SU-DHL-6 (cell line): Measurements from ENCODE around the gene DHRS7B.

Experiments
- H2AFZ ChIP-seq: fragments of 200-600 bp; sonication (generic); 2 replicates; pipeline ENCODE4 v1.6.1; 2014; ENCODE audit warnings: low read depth, mild to moderate bottlenecking, moderate library complexity, mixed read lengths, antibody characterized with exemption, low read length; ENCODE audit not compliant: severe bottlenecking
- H3F3A ChIP-seq: fragments of 200-600 bp; shearing (Covaris generic); 2 replicates; pipeline ENCODE4 v1.6.0; 2016; ENCODE audit warnings: antibody characterized with exemption, mild to moderate bottlenecking; ENCODE audit not compliant: insufficient read depth
- H3K27ac ChIP-seq: fragments of 200-600 bp; sonication (generic); 2 replicates; pipeline ENCODE4 v1.5.1; 2016; ENCODE audit warnings: low read depth, mild to moderate bottlenecking, low read length, moderate library complexity, mixed read lengths
- H3K27me3 ChIP-seq: fragments of 200-600 bp; sonication (generic), shearing (Covaris generic); 2 replicates; pipeline ENCODE4 v1.6.0; 2014; ENCODE audit warnings: mild to moderate bottlenecking, low read length
- H3K36me3 ChIP-seq: fragments of 200-600 bp; sonication (generic); 2 replicates; pipeline ENCODE4 v1.6.1; 2014; ENCODE audit warnings: mild to moderate bottlenecking, low read length, mixed read lengths
- H3K4me2 ChIP-seq: fragments of 300-600, 200-600 bp; shearing (Covaris generic), sonication (generic); 2 replicates; pipeline ENCODE4 v1.6.0; 2014; ENCODE audit warnings: low read length, low read depth, mild to moderate bottlenecking; ENCODE audit not compliant: poor library complexity, severe bottlenecking
- H3K4me3 ChIP-seq: fragments of 200-600 bp; sonication (generic); 2 replicates; pipeline ENCODE4 v1.5.1; 2014; ENCODE audit warnings: antibody characterized with exemption, low read length, mild to moderate bottlenecking, mixed read lengths; ENCODE audit not compliant: insufficient read depth, poor library complexity, severe bottlenecking
- H3K79me2 ChIP-seq: fragments of 200-600 bp; sonication (generic); 2 replicates; pipeline ENCODE4 v1.6.1; 2014; ENCODE audit warnings: mild to moderate bottlenecking, low read length, moderate library complexity; ENCODE audit not compliant: insufficient read depth
- H3K9ac ChIP-seq: fragments of 200-600 bp; sonication (generic); 2 replicates; pipeline ENCODE4 v1.7.0; 2014; ENCODE audit warnings: mild to moderate bottlenecking, low read length
- H3K9me2 ChIP-seq: fragments of 200-600 bp; sonication (generic); replicated peaks from 2 replicates; pipeline ENCODE4 v1.6.1; 2014; ENCODE audit warnings: low read length; ENCODE audit not compliant: insufficient read depth
- H3K9me3 ChIP-seq: fragments of 200-600 bp; sonication (generic); 2 replicates; pipeline ENCODE4 v1.6.1; 2014; ENCODE audit warnings: low read length, mixed read lengths; ENCODE audit not compliant: insufficient read depth
- H4K20me1 ChIP-seq: fragments of 200-600 bp; sonication (generic); 2 replicates; pipeline ENCODE4 v1.6.1; 2014; ENCODE audit warnings: low read depth, mild to moderate bottlenecking, antibody characterized with exemption, low read length, moderate library complexity, mixed read lengths
- EZH2phosphoT487 ChIP-seq: fragments of 200-600 bp; sonication (generic), shearing (Covaris generic); conservative IDR thresholded peaks from 2 replicates; pipeline ENCODE4 v1.6.1; 2018; ENCODE audit warnings: mild to moderate bottlenecking, antibody characterized with exemption, low read length, moderate library complexity, mixed read lengths
- TF ChIP-seq, protein P1 (sequence below): fragments of 200-600 bp; sonication (generic); IDR thresholded peaks from one replicate; pipeline ENCODE4 v1.5.1; 2017; ENCODE audit warnings: antibody characterized with exemption, mild to moderate bottlenecking, low read length, moderate library complexity; ENCODE audit not compliant: insufficient read depth, poor library complexity, severe bottlenecking

The DHRS7B gene

DNA sequence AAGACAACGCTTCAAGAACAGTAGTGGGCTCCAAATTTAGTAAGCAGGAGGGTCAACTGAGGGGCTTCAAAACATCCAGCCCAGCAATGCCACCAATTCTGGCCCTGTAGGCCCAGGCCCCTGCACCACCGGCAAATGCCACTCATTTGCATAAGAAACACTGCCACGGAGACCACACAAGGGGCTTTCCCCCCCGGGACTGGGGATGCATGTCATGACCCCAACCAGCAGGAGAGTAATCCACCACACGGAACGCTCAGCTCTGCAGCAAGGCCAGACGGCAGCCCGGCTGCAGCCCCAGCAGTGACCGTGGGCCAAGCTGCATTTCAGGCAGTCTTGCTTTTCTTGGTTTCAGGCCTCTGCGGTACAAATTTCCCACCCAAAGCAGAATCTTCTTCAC lies 73.1 kb downstream of the DHRS7B start:
- Histone ChIP-seq H3K79me2 (peaks cover 55% of the 10 kb centered on the region), H3F3A (no peaks in the 10 kb centered on the region; the same call in 1 of the 2 replicates), H3K9me2 (no peaks in the 10 kb centered on the region), H3K9me3 (no peaks in the 10 kb centered on the region), H3K27ac (no peak overlapping the region), H3K36me3 (no peaks in the 10 kb centered on the region), H4K20me1 (peaks cover 6% of the 10 kb centered on the region; the same call in 1 of the 2 replicates), H3K4me3 (no peak overlapping the region), H2AFZ (no peak overlapping the region), H3K4me2 (no peak overlapping the region), H3K27me3 (no peaks in the 10 kb centered on the region), H3K9ac (no peak overlapping the region)
- TF ChIP-seq EZH2phosphoT487: no peak
- TF ChIP-seq, protein P1, sequence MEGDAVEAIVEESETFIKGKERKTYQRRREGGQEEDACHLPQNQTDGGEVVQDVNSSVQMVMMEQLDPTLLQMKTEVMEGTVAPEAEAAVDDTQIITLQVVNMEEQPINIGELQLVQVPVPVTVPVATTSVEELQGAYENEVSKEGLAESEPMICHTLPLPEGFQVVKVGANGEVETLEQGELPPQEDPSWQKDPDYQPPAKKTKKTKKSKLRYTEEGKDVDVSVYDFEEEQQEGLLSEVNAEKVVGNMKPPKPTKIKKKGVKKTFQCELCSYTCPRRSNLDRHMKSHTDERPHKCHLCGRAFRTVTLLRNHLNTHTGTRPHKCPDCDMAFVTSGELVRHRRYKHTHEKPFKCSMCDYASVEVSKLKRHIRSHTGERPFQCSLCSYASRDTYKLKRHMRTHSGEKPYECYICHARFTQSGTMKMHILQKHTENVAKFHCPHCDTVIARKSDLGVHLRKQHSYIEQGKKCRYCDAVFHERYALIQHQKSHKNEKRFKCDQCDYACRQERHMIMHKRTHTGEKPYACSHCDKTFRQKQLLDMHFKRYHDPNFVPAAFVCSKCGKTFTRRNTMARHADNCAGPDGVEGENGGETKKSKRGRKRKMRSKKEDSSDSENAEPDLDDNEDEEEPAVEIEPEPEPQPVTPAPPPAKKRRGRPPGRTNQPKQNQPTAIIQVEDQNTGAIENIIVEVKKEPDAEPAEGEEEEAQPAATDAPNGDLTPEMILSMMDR: no peak

DNA sequence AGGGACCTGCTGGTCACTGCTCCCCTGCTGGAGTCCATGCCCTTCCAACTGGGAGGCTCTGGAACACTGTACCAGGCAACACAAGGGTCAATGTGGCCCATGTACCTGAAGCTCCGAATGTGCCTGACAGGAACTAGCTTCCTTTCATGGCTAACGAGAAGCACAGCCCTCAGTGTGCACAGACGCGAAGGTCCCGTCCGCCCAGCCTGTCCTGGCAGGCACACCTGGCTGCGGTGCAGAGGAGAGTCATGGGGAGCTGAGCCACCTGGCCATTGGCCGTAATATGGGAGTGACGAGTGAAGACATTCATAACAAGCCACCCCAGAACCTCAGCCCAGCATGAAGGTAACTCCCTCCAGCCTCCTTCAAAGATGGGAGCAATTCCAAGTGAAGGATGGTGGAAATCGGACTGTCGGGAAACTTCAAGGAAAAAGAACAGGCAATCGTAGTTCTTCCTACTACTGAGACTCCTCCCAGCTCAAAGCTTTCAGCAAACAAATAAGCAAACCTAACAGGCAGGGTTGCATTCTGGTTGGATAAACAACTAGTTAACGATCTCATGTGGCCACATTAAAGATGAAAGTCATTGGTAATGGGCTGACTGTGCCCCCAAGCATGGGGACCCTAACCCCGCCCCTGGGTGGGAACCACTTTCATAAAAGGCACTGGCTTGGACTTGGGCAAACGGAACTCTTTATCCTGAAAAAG lies 74.0 kb downstream of the DHRS7B start:
- TF ChIP-seq, protein P1: no peak
- TF ChIP-seq EZH2phosphoT487: no peak
- H3K9ac ChIP-seq: no peak overlapping the region
- no peaks in the 10 kb centered on the region for H3K36me3 ChIP-seq
- no peak overlapping the region for H3K27ac ChIP-seq
- H3K9me2 ChIP-seq: no peaks in the 10 kb centered on the region
- H3K4me3 ChIP-seq: no peak overlapping the region
- H3K27me3 ChIP-seq: no peaks in the 10 kb centered on the region
- no peaks in the 10 kb centered on the region for H3K9me3 ChIP-seq
- no peak overlapping the region for H2AFZ ChIP-seq
- peaks cover 7% of the 10 kb centered on the region; the same call in 1 of the 2 replicates for H4K20me1 ChIP-seq
- peaks cover 63% of the 10 kb centered on the region for H3K79me2 ChIP-seq
- no peak overlapping the region for H3K4me2 ChIP-seq
- H3F3A ChIP-seq: no peaks in the 10 kb centered on the region

DNA sequence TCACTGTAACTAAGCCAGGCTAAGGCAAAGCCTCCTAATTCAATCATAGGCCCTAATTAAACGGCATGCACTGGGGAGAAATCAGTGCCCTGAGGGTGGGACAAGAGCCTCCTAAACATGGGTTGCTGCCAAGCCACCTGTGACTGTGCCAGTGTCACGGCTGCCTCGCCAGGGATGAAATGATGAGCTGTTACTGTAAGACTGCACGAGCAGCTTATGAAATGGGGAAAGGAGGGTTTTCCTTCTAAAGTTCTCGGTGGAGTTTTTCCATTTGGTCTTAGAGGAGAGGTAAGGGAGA lies 74.5 kb downstream of the DHRS7B start:
- no peaks in the 10 kb centered on the region for H3K27me3 ChIP-seq
- H3K9me3 ChIP-seq: no peaks in the 10 kb centered on the region
- no peak overlapping the region for H3K4me3 ChIP-seq
- TF ChIP-seq EZH2phosphoT487: no peak
- TF ChIP-seq, protein P1: no peak
- H3K27ac ChIP-seq: no peak overlapping the region
- H3K79me2 ChIP-seq: peaks cover 68% of the 10 kb centered on the region
- H3K9ac ChIP-seq: no peak overlapping the region
- H3F3A ChIP-seq: no peaks in the 10 kb centered on the region
- H3K36me3 ChIP-seq: no peaks in the 10 kb centered on the region
- no peak overlapping the region for H3K4me2 ChIP-seq
- H4K20me1 ChIP-seq: peaks cover 7% of the 10 kb centered on the region; the same call in 1 of the 2 replicates
- no peaks in the 10 kb centered on the region for H3K9me2 ChIP-seq
- H2AFZ ChIP-seq: no peak overlapping the region
